ENCODE results near the gene PLCB1.
"Not testable (repeated sequence)": the region's sequence is repeated elsewhere in the genome, so short reads cannot be mapped to it uniquely, and the experiment has no call there.

The PLCB1 gene

GRCh38 chr20:8155229-8155628, 23.2 kb downstream of the PLCB1 start:
- H3K4me3 ChIP-seq (replicated peaks in 1 of 2; ENCODE audit: low read depth in 2 of 2, low read length in 2 of 2) = no peak overlapping the region
- no peak for TF ChIP-seq CTCF (IDR thresholded peaks at IDR 0.05; ENCODE audit: low read depth, low read length)
- peak in 1 of 2 donors; percentile 64 for DNase-seq (ENCODE audit: low read depth in 2 of 2)

- DNase-seq (ENCODE audit: low read depth in 2 of 2) = peak in 1 of 2 donors; percentile 40
- TF ChIP-seq CTCF (IDR thresholded peaks at IDR 0.05; ENCODE audit: low read depth, low read length) = no peak
- H3K4me3 ChIP-seq (replicated peaks in 1 of 2; ENCODE audit: low read depth in 2 of 2, low read length in 2 of 2) = no peak overlapping the region
These were observed 23.7 kb downstream of the PLCB1 start for GRCh38 chr20:8155812-8156211.

GRCh38 chr20:8156235-8157079, 24.4 kb downstream of the PLCB1 start:
- TF ChIP-seq CTCF (IDR thresholded peaks at IDR 0.05; ENCODE audit: low read depth, low read length) = no peak
- DNase-seq (ENCODE audit: low read depth in 2 of 2) = peak in 1 of 2 donors; percentile 66
- H3K4me3 ChIP-seq (replicated peaks in 1 of 2; ENCODE audit: low read depth in 2 of 2, low read length in 2 of 2) = no peak overlapping the region

- not testable (repeated sequence) for DNase-seq (ENCODE audit: low read depth in 2 of 2); H3K4me3 ChIP-seq (replicated peaks in 1 of 2; ENCODE audit: low read depth in 2 of 2, low read length in 2 of 2)
These were observed 27.2 kb downstream of the PLCB1 start for GRCh38 chr20:8159217-8159616.

- DNase-seq (ENCODE audit: low read depth in 2 of 2) = peak in 1 of 2 donors; percentile 66
- no peak for TF ChIP-seq CTCF (IDR thresholded peaks at IDR 0.05; ENCODE audit: low read depth, low read length)
- no peak overlapping the region for H3K4me3 ChIP-seq (replicated peaks in 1 of 2; ENCODE audit: low read depth in 2 of 2, low read length in 2 of 2)
These were observed 29.4 kb downstream of the PLCB1 start for GRCh38 chr20:8161264-8162071.

GRCh38 chr20:8162610-8163009, 30.5 kb downstream of the PLCB1 start:
- TF ChIP-seq CTCF (IDR thresholded peaks at IDR 0.05; ENCODE audit: low read depth, low read length) = no peak
- DNase-seq (ENCODE audit: low read depth in 2 of 2) = no peak
- no peak overlapping the region for H3K4me3 ChIP-seq (replicated peaks in 1 of 2; ENCODE audit: low read depth in 2 of 2, low read length in 2 of 2)

GRCh38 chr20:8163543-8163942, 31.5 kb downstream of the PLCB1 start:
- TF ChIP-seq CTCF (IDR thresholded peaks at IDR 0.05; ENCODE audit: low read depth, low read length) = no peak
- H3K4me3 ChIP-seq (replicated peaks in 1 of 2; ENCODE audit: low read depth in 2 of 2, low read length in 2 of 2) = no peak overlapping the region
- no peak for DNase-seq (ENCODE audit: low read depth in 2 of 2)
